ENCODE data around the gene TRIM47. TPM values are rescaled to one million over a fixed set of nuclear protein-coding genes. Genes with fewer than 3 reads are reported as not detected.
A peak's percentile ranks its signal among the peaks of the same experiment; 100 is the strongest.

Gene TRIM47
- total RNA-seq, 1 experiment from 2014 or later: 6.9 TPM

DNA sequence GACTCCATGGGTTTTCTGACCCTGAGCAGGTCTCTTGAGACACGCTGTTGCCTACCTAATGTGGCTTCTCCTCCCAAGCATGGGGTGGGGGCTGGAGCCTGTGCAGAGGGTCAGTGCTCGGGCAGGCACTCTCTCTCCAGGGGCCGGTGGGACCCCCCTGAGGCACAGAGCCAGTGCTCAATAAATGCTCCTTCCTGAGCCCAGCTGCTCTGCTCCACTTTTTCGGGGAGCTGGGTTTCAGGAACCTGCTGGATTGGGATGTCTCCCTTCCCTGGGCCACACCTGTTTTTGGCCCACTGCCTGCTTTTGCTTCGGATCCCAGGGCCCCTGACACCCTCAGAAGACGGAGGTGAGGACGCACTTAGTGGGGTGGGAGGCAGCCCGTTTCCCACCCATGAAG is 19.7 kb upstream of the TRIM47 start:
- H3K27me3 Mint-ChIP-seq (ENCODE audit: low read depth): no peaks in the 10 kb centered on the region; the same call in 1 of the 2 replicates
- no peak overlapping the region for H3K56ac ChIP-seq (ENCODE audit: insufficient read length, low read depth, low read length)
- H2BK15ac ChIP-seq (ENCODE audit: low read depth, low read length): no peak overlapping the region
- H3K23me2 ChIP-seq (ENCODE audit: insufficient read length, low read depth, low read length, poor library complexity, severe bottlenecking): peaks cover 8% of the 10 kb centered on the region
- no peaks in the 10 kb centered on the region for H3K9me3 ChIP-seq (ENCODE audit: control insufficient read depth, low read depth, low read length)
- H3K4me1 ChIP-seq (ENCODE audit: insufficient read depth, low read length): no peaks in the 10 kb centered on the region; the same call in 1 of the 2 replicates
- H4K5ac ChIP-seq (ENCODE audit: insufficient read length, low read depth, low read length): no peak overlapping the region
- no peak overlapping the region for H3K18ac ChIP-seq (ENCODE audit: insufficient read length, low read depth, low read length)
- no peak overlapping the region for H3T11ph ChIP-seq (ENCODE audit: low read length)
- H3K4me1 Mint-ChIP-seq: peaks cover 25 to 28% of the 10 kb centered on the region in 2 experiments
- H3K27ac ChIP-seq (ENCODE audit: insufficient read length, low read depth, low read length): no peak overlapping the region
- no peak overlapping the region for H4K91ac ChIP-seq (ENCODE audit: insufficient read length, low read depth, low read length)
- H2BK12ac ChIP-seq (ENCODE audit: insufficient read length, low read depth, low read length): no peak overlapping the region
- no peak overlapping the region for H3K14ac ChIP-seq (ENCODE audit: insufficient read depth, low read length)
- peak overlapping the region in 1 of 2 experiments; percentile 26; a peak in 1 of 5 replicates for H3K4me3 Mint-ChIP-seq
- H3K36me3 Mint-ChIP-seq (ENCODE audit: insufficient read depth in 1 of 3, low read depth in 3 of 3): peaks cover 14 to 50% (median 40%) of the 10 kb centered on the region in 3 experiments
- no peak overlapping the region for H4K8ac ChIP-seq (replicated peaks; ENCODE audit: insufficient read length, low read depth, low read length)
- TF ChIP-seq, protein P1, sequence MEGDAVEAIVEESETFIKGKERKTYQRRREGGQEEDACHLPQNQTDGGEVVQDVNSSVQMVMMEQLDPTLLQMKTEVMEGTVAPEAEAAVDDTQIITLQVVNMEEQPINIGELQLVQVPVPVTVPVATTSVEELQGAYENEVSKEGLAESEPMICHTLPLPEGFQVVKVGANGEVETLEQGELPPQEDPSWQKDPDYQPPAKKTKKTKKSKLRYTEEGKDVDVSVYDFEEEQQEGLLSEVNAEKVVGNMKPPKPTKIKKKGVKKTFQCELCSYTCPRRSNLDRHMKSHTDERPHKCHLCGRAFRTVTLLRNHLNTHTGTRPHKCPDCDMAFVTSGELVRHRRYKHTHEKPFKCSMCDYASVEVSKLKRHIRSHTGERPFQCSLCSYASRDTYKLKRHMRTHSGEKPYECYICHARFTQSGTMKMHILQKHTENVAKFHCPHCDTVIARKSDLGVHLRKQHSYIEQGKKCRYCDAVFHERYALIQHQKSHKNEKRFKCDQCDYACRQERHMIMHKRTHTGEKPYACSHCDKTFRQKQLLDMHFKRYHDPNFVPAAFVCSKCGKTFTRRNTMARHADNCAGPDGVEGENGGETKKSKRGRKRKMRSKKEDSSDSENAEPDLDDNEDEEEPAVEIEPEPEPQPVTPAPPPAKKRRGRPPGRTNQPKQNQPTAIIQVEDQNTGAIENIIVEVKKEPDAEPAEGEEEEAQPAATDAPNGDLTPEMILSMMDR (conservative IDR thresholded peaks at IDR 0.05): no peak
- no CpG with 5 or more reads among the region's 8 CpGs for WGBS (ENCODE audit: extremely low coverage, insufficient read length, low lambda C conversion rate)
- no peak overlapping the region for H3K4ac ChIP-seq (ENCODE audit: low read depth, low read length)
- H3K9me3 Mint-ChIP-seq: no peaks in the 10 kb centered on the region
- no peak overlapping the region for H2BK5ac ChIP-seq (ENCODE audit: insufficient read length, low read length)
- DNase-seq: no peak
- H2BK120ac ChIP-seq (ENCODE audit: low read depth, low read length, poor library complexity, severe bottlenecking): no peak overlapping the region
- H3K9ac ChIP-seq (ENCODE audit: extremely low read depth, insufficient read length, low read length): no peak overlapping the region
- no peaks in the 10 kb centered on the region for H3K79me2 ChIP-seq (ENCODE audit: insufficient read depth, low read length)
- no peak overlapping the region for H3K4me2 ChIP-seq (ENCODE audit: insufficient read depth, insufficient read length, low read length)
- H3K27me3 ChIP-seq (ENCODE audit: insufficient read depth, low read length): no peaks in the 10 kb centered on the region
- H2BK20ac ChIP-seq (ENCODE audit: low read depth, low read length, poor library complexity, severe bottlenecking): no peak overlapping the region
- no peak overlapping the region for H2AFZ ChIP-seq (ENCODE audit: low read length)
- H3K23ac ChIP-seq (ENCODE audit: insufficient read length, low read depth, low read length): no peak overlapping the region
- no peaks in the 10 kb centered on the region for H3K79me1 ChIP-seq (ENCODE audit: insufficient read depth, low read depth, low read length, poor library complexity, severe bottlenecking)
- peak overlapping the region in 1 of 3 experiments; percentile 70; a peak in 2 of 7 replicates for H3K27ac Mint-ChIP-seq
- no peaks in the 10 kb centered on the region for H4K20me1 ChIP-seq (ENCODE audit: control insufficient read depth, insufficient read depth, insufficient read length)
- H2AK5ac ChIP-seq (ENCODE audit: insufficient read length, low read length): no peak overlapping the region

All from H9 (cell line).